GM23338 (cell line): ENCODE results near the gene GRAMD1A. TPM values are rescaled to one million over a fixed set of nuclear protein-coding genes. Genes with fewer than 3 reads are reported as not detected.

Experiments
- EZH2 ChIP-seq: fragments of 200-600 bp; sonication (generic); IDR thresholded peaks from one replicate; pipeline ENCODE4 v1.8.0; 2017; ENCODE audit warnings: antibody characterized with exemption, mild to moderate bottlenecking, low read depth; ENCODE audit not compliant: unreplicated experiment
- JUNB ChIP-seq: IDR thresholded peaks from one replicate; pipeline ENCODE4 v1.6.1; 2016; ENCODE audit warnings: antibody characterized with exemption; ENCODE audit not compliant: unreplicated experiment
- REST ChIP-seq: IDR thresholded peaks from one replicate; pipeline ENCODE4 v1.6.1; 2018; ENCODE audit warnings: antibody characterized with exemption; ENCODE audit not compliant: unreplicated experiment
- ZNF462 ChIP-seq: fragments of 250-450 bp; sonication (Bioruptor Pico); IDR thresholded peaks from 2 replicates; pipeline ENCODE4 v1.5.0; 2020; ENCODE audit warnings: mild to moderate bottlenecking, moderate library complexity
- polyA plus RNA-seq: library from polyadenylated mRNA; unstranded; fragments of >200 nt; fragmentation: Nextera tagmentation; extraction: Ambion mirVana; gene quantifications from 2 replicates; pipeline ENCODE4 v1.2.1, GENCODE V29; 2016
- total RNA-seq: library from RNA; depleted of rRNA; stranded (reverse); fragments of >200 nt; shearing (Covaris generic); gene quantifications from 2 replicates; pipeline ENCODE4 v1.2.3, GENCODE V29; 2014

The GRAMD1A gene
- total and polyA plus RNA-seq, 2 experiments from 2014 or later, result 122 to 174 TPM

GRCh38 chr19:35033067-35034004 is 33.2 kb downstream of the GRAMD1A start (continued):
- TF ChIP-seq ZNF462 (CRISPR knock-in tag) (no peak), EZH2 (no peak), REST (no peak), JUNB (no peak)
